DMS114 treated with DMSO at 0.1 percent for 48 hours (cell line): ENCODE results near the gene KIFC3.
"Not testable (repeated sequence)": the region's sequence is repeated elsewhere in the genome, so short reads cannot be mapped to it uniquely, and the experiment has no call there.

ENCODE experiments used
- DNase-seq: peaks from one replicate; lab custom pipeline; 2025; ENCODE audit not compliant: unreplicated experiment; lab: John Stamatoyannopoulos, UW

The KIFC3 gene

DNA sequence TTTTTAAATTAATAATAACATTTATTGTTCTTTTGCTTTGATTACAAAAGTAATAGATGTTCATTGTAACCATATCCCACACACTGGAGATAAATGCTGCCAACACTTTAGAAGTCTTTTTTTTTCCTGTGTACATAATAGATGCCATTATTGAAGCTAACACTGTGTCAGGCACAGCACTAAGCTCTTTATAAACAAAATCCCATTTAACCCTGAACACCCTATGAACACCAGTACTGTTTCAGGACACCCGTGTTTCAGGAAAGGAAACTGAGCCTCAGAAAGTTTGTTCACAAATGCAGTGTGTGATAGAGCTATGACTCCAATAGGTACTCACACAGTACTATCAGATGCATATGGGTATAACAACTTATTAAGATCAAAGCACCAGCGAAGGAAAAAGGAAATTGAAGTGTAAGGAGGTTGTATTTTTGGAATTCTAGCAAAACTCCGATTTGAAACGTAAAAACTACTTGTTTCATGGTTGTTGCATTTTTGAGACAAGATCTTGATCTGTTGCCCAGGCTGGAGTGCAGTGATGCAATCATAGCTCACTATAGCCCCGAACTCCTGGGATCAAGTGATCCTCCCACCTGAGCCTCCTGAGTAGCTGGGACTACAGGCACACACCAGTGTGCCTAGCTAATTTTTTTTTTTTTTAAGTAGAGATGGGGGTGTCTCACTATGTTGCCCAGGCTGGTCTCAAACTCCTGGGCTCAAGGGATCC, 2.0 kb upstream of the KIFC3 start:
- no peak for DNase-seq

GRCh38 chr16:57803134-57803990, 1.1 kb upstream of the KIFC3 start:
- DNase-seq: no peak

GRCh38 chr16:57801809-57802340, 416 bp downstream of the KIFC3 start:
- no peak for DNase-seq

DNA sequence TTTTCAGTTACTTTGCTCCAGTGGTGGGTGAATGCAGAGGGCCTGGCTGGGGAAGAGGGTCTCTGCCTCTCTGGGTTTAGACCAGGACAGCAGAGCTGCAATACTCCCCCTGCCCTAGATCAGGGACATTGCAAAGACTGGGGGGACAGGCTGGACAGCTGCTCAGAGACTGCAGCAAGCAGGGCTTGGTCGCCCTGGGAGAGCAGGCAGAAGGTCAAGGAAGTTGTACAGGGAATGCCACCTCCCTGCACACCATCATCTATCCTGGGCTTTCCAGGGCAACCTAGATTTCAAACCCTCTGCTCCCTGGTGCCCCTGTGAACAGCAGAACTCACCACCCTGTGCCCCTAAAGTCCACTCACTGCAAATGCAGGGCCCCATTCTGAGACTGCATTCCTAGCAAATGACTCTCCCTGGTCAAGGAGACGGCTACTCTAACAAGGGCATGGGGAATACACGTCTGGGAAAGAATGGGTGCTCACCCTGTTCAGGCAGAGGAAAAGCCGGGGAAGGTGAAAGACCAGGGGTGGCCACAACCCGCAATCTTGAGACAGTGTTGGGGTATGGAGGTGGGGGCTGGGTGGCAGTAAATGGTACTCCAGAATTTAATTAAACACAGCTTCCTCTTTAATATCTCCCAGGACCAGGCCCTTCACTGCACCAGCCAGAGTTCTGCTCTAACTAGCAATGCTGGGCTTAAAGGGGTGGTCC, 1.0 kb downstream of the KIFC3 start:
- no peak for DNase-seq

GRCh38 chr16:57800200-57801097, 1.8 kb downstream of the KIFC3 start:
- no peak for DNase-seq

GRCh38 chr16:57799600-57800199, 2.6 kb downstream of the KIFC3 start:
- no peak for DNase-seq

DNA sequence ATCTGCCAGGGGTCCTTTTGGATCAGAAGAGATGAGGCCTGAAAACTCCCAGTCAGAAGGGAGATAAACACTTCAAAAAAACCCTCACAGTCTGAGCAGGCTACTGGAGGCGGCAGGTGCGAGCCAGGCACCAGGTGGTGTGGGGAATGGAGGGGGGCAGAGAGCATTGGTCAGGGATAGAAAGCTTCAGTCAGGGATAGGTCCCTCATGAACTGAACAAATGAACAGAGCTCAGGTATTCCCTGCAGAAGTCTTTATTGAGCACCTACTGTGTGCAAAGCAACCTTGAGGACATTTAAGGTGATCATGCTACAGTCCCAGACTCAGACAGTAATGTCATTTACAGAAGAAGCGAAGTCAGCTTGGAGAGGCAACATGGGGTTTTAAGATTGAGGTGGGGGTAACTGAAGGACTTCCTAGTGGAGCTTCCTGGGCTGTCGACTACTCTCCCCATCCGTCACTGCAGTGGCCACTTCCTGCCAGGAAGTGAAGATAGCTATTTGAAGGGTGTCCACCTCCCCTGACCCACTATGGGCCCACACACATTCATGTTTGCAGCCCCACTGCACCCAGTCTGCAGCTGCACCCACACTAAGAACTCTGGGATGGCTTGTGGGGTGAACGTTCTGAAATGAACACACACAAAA, 3.2 kb downstream of the KIFC3 start:
- DNase-seq: no peak

DNA sequence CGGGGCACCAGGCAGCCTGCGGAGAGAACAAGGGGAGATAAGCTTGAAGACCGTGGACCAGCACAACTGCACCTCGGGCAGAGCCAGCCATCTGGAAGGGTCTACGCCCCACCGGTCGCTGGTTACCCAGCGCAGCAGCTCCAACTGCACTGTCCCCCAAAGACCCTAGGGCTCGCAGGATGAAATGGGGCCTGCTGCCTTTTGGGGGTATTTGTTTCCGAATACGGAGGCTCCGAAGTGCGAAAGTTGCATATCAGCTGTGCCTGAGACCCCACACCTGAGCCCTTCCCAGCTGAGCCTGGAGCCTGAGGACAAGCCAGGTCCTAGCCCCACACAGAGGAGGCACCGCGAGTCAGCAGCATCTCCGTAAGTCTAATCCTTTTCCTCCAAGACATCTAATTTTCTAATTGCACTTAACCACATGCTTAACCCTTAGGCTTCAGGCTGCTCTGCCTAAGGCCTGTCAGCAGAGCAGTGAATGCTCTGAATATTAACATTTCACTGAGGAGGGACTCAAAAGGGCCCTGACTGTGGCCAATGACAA, 4.0 kb downstream of the KIFC3 start:
- DNase-seq: no peak

DNA sequence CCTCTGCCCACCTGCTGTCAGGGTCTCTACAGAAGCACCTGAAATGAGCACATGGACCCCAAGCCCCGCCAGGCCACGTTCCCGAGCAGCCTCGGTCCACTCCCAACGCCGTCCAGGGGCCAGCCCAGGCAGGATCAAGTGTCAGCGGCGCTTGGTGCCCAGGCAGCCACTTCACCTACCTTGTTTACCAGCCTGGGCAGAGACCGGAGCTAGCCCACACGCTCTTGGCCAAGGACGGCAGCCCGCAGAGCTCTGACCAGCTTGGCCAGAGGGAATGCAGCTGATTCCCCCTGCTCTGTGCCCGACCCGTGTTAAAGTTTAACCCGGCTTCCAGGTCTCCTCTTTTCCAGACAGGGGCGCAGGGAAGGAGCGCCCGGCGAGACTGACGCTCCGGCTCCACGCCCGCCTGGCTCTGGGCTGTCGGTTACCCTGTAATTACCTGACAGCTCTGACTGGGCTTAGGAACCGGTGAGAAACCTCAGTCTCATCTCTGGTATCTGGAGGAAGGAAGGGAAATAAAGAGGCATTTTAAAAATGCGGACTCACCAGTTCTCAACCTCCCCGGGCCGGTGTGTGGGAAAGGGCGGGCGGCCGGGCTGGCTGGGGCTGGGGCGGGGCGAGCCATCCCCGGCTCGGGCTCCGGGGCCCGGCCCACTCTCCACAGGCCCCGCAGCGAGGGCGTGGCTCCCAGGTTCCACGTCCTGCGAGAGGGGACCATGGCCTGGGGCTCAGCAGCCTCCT, 4.6 kb downstream of the KIFC3 start:
- DNase-seq: no peak

DNA sequence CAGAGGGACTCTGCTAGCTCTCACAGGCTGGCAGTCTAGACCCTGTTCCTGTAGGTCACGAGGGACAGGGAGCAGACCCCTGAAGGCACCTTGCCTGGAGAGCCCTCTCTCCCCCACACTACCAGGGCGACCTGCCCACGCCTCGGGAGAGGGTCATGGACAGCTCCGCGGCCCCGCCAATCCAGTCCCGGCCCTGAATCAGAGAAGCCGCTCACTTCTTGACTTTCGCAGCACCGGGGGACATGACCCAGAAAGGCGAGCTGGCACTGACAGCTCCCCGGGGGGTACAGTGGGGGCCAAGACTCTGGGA, 5.1 kb downstream of the KIFC3 start:
- no peak for DNase-seq

DNA sequence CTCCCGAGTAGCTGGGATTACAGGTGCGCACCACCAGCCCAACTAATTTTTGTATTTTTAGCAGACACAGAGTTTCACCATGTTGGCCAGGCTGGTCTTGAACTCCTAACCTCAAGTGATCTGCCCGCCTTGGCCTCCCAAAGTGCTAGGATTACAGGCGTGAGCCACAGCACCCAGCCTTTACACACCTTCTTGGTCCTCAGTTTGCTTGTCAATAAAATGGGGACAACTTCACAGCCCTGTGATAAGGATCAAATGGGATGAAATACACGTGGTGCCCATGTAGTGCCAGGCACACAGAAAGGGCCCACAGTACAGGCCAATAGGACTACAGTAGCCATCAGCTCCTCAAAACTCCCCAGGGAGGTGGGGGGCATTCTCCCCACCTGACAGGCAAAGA, 6.3 kb downstream of the KIFC3 start:
- not testable (repeated sequence) for DNase-seq

- DNase-seq: peak; percentile 38
Measured at GRCh38 chr16:57795431-57795878, 6.8 kb downstream of the KIFC3 start.

GRCh38 chr16:57794849-57795430, 7.4 kb downstream of the KIFC3 start:
- no peak for DNase-seq

GRCh38 chr16:57791893-57792461, 10.3 kb downstream of the KIFC3 start:
- no peak for DNase-seq

DNA sequence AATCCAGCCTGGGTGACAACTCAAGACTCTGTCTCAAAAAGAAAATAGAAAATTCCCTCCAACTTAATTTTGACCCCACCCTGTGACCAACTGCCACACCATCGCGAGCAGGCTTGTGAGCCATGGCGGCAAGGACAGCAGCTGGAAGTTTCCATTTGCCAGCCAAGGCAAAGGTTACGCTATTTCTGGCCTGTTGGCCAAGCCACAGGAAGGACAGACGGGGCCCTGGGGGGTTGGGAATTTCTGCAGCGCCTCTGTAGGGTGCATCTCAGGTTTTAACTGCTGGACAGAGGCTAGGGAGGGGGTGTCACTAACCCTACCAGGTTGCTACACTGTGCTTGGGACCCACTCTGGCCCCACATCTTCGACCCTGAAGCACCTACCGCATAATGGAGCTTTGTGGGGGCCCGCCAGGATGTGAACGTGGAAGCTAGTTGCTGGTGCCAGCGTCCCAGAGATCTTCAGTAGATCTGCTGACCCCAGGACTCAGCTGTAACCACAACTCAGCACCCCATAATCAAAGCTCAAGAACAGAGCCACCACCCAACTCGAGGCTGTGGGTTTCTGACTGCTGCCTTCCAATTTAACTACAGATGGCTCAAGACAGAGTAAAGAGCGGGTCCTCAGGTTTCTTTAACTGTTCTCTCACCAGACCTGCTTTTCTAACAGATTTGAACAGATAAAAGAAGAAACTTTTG, 10.9 kb downstream of the KIFC3 start:
- DNase-seq: no peak

DNA sequence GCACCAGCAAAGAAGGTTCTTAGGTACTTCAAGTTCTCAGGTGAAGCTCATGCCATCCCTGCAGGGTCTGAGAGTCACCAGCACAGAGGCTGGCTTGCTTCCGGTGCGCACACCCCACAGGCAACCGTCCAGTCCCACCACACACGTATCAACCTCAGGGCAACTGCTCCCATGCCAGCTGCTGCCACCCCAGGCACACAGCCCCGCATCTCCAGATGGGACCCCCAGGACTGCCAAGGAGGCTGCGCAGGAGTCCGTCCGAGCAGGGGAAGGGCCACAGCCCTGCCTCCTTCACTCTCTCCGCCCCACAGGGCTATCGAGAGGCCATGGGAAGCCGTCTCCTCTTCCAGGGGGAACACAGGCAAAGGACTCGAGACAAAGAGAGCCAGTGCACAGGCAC, 13.3 kb downstream of the KIFC3 start:
- DNase-seq: no peak

DNA sequence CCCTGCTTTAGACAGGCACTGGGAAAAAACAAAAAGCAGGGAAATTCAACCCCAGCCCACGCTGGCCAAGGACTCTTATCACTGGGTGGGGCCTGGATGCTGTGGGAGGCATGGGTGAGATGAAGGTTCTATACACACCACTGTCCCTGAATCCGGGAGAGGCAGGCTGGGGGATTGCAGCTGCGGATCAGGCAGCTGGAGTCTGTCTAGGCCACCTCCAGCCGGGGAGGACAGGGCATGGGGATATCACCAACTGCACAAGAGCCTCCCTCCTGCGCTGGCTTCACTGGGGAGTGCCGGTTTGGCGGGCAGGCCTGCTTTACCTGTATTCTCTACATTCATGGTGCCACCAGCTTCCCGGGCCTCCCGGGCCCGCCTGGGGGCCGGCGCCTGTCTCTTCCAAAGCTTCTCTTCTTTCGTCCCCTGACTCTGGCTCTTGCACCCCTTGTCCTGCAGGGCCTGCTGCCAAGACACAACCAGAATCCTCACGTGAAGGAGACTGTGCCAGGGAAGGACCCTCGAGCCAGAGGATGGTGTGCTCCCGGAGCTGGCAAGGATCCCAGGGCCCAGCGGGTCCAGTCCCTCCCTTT, 13.9 kb downstream of the KIFC3 start:
- no peak for DNase-seq
